HEK293 (cell line): ENCODE results near the gene RGS19.

Experiments
- CTCF ChIA-PET: fragments of 350-600 bp; formaldehyde crosslinking; extraction: SDS; loops from one replicate; lab custom pipeline; 2021; ENCODE audit warnings: antibody characterized with exemption; lab: Yijun Ruan, JAX
- POLR2A ChIA-PET: fragments of 300-600 bp; formaldehyde crosslinking; extraction: SDS; loops from one replicate; lab custom pipeline; 2020; ENCODE audit warnings: antibody characterized with exemption, inconsistent platforms; lab: Yijun Ruan, JAX
- H3K27ac ChIP-seq: fragments of 200-500 bp; sonication (Bioruptor generic); 2 replicates; pipeline ENCODE4 v1.5.1; 2014; ENCODE audit warnings: low read depth, low read length, control low read depth, inconsistent platforms; ENCODE audit errors: extremely low read depth
- H3K36me3 ChIP-seq, 2 experiments: fragments of 200-500 bp in 1 of 2; sonication (Bioruptor generic) in 1 of 2; 1 replicate in 1 of 2; 2 replicates in 1 of 2; pipeline ENCODE4 v1.5.1; 2014 to 2017; ENCODE audit warnings: inconsistent platforms in 2 of 2, low read length in 2 of 2; ENCODE audit not compliant: control insufficient read depth in 2 of 2, insufficient read depth in 1 of 2
- H3K4me1 ChIP-seq: fragments of 200-500 bp; sonication (Bioruptor generic); 2 replicates; pipeline ENCODE4 v1.5.1; 2014; ENCODE audit warnings: mild to moderate bottlenecking, low read length, inconsistent platforms; ENCODE audit not compliant: control insufficient read depth, insufficient read depth
- H3K4me3 ChIP-seq: 2 replicates; pipeline ENCODE4 v1.5.1; 2011; ENCODE audit warnings: low read depth, mild to moderate bottlenecking, control low read depth, low read length, moderate library complexity
- H3K9me3 ChIP-seq: fragments of 200-500 bp; sonication (Bioruptor generic); 2 replicates; pipeline ENCODE4 v1.5.1; 2014; ENCODE audit warnings: low read depth, low read length, inconsistent platforms; ENCODE audit not compliant: control insufficient read depth, insufficient read depth
- GLI4 ChIP-seq: fragments of 450-650 bp; formaldehyde crosslinking; IDR thresholded peaks from 2 replicates; pipeline ENCODE4 v1.5.1; 2016; ENCODE audit warnings: missing biosample characterization, missing genetic modification characterization
- GLIS1 ChIP-seq: fragments of 450-650 bp; formaldehyde crosslinking; IDR thresholded peaks from 2 replicates; pipeline ENCODE4 v1.5.1; 2016; ENCODE audit warnings: missing biosample characterization, missing genetic modification characterization
- KLF7 ChIP-seq: fragments of 450-650 bp; formaldehyde crosslinking; IDR thresholded peaks from 2 replicates; pipeline ENCODE4 v1.5.1; 2016; ENCODE audit warnings: missing biosample characterization, missing genetic modification characterization, borderline replicate concordance
- MEIS1 ChIP-seq: sonication (generic); formaldehyde crosslinking; IDR thresholded peaks from 2 replicates; pipeline ENCODE4 v1.8.1; 2022; ENCODE audit warnings: missing genetic modification reagents, mild to moderate bottlenecking, borderline replicate concordance
- SCRT2 ChIP-seq: fragments of 450-650 bp; formaldehyde crosslinking; IDR thresholded peaks from 2 replicates; pipeline ENCODE4 v1.5.1; 2016; ENCODE audit warnings: missing biosample characterization, missing genetic modification characterization
- ZBTB21 ChIP-seq: fragments of 450-650 bp; formaldehyde crosslinking; IDR thresholded peaks from 2 replicates; pipeline ENCODE4 v1.5.1; 2017; ENCODE audit warnings: missing biosample characterization, missing genetic modification characterization
- ZFHX2 ChIP-seq: fragments of 450-650 bp; formaldehyde crosslinking; conservative IDR thresholded peaks from 2 replicates; pipeline ENCODE4 v1.5.1; 2016; ENCODE audit warnings: missing biosample characterization, missing genetic modification characterization
- ZNF132 ChIP-seq: fragments of 450-650 bp; formaldehyde crosslinking; IDR thresholded peaks from 2 replicates; pipeline ENCODE4 v1.5.1; 2017; ENCODE audit warnings: missing biosample characterization, missing genetic modification characterization, borderline replicate concordance
- ZNF174 ChIP-seq: fragments of 450-650 bp; formaldehyde crosslinking; IDR thresholded peaks from 2 replicates; pipeline ENCODE4 v1.5.0; 2017; ENCODE audit warnings: missing biosample characterization, mild to moderate bottlenecking, missing genetic modification characterization
- ZNF19 ChIP-seq: fragments of 450-650 bp; formaldehyde crosslinking; IDR thresholded peaks from 2 replicates; pipeline ENCODE4; 2016; ENCODE audit warnings: missing biosample characterization, missing genetic modification characterization, low read depth
- ZNF302 ChIP-seq: fragments of 450-650 bp; formaldehyde crosslinking; IDR thresholded peaks from 2 replicates; pipeline ENCODE4 v1.5.1; 2016; ENCODE audit warnings: missing biosample characterization, missing genetic modification characterization, low read depth
- ZNF324 ChIP-seq: fragments of 450-650 bp; formaldehyde crosslinking; IDR thresholded peaks from 2 replicates; pipeline ENCODE4 v1.5.1; 2016; ENCODE audit warnings: missing biosample characterization, missing genetic modification characterization
- ZNF341 ChIP-seq: fragments of 450-650 bp; formaldehyde crosslinking; IDR thresholded peaks from 2 replicates; pipeline ENCODE4; 2016; ENCODE audit warnings: low read depth, missing biosample characterization, missing genetic modification characterization
- ZNF354C ChIP-seq: fragments of 450-650 bp; formaldehyde crosslinking; IDR thresholded peaks from 2 replicates; pipeline ENCODE4 v1.5.1; 2016; ENCODE audit warnings: missing biosample characterization, missing genetic modification characterization, low read depth, borderline replicate concordance
- ZNF394 ChIP-seq: fragments of 450-650 bp; formaldehyde crosslinking; IDR thresholded peaks from 2 replicates; pipeline ENCODE4 v1.5.1; 2016; ENCODE audit warnings: missing biosample characterization, missing genetic modification characterization, mild to moderate bottlenecking, moderate library complexity, borderline replicate concordance
- ZNF404 ChIP-seq: fragments of 450-650 bp; formaldehyde crosslinking; IDR thresholded peaks from 2 replicates; pipeline ENCODE4 v1.5.1; 2017; ENCODE audit warnings: missing biosample characterization, missing genetic modification characterization
- ZNF473 ChIP-seq: fragments of 450-650 bp; formaldehyde crosslinking; IDR thresholded peaks from 2 replicates; pipeline ENCODE4 v1.5.1; 2017; ENCODE audit warnings: missing biosample characterization, missing genetic modification characterization
- ZNF555 ChIP-seq: fragments of 450-650 bp; formaldehyde crosslinking; conservative IDR thresholded peaks from 2 replicates; pipeline ENCODE4 v1.5.1; 2017; ENCODE audit warnings: missing biosample characterization, mild to moderate bottlenecking, missing genetic modification characterization, inconsistent platforms
- ZNF596 ChIP-seq: fragments of 450-650 bp; IDR thresholded peaks from 2 replicates; pipeline ENCODE4 v1.5.0; 2018; ENCODE audit warnings: missing biosample characterization, mild to moderate bottlenecking, missing genetic modification characterization, moderate library complexity
- ZNF610 ChIP-seq: fragments of 450-650 bp; formaldehyde crosslinking; IDR thresholded peaks from 2 replicates; pipeline ENCODE4 v1.5.1; 2016; ENCODE audit warnings: missing biosample characterization, missing genetic modification characterization, borderline replicate concordance
- ZNF623 ChIP-seq: fragments of 450-650 bp; formaldehyde crosslinking; IDR thresholded peaks from 2 replicates; pipeline ENCODE4 v1.5.1; 2016; ENCODE audit warnings: missing biosample characterization, missing genetic modification characterization
- ZNF624 ChIP-seq: fragments of 450-650 bp; formaldehyde crosslinking; IDR thresholded peaks from 2 replicates; pipeline ENCODE4 v1.5.1; 2017; ENCODE audit warnings: missing biosample characterization, missing genetic modification characterization
- ZNF629 ChIP-seq: fragments of 450-650 bp; formaldehyde crosslinking; IDR thresholded peaks from 2 replicates; pipeline ENCODE4 v1.5.1; 2017; ENCODE audit warnings: missing biosample characterization, missing genetic modification characterization
- ZNF707 ChIP-seq: fragments of 450-650 bp; formaldehyde crosslinking; IDR thresholded peaks from 2 replicates; pipeline ENCODE4 v1.5.1; 2016; ENCODE audit warnings: missing biosample characterization, missing genetic modification characterization
- ZNF768 ChIP-seq: fragments of 450-650 bp; formaldehyde crosslinking; IDR thresholded peaks from 2 replicates; pipeline ENCODE4 v1.5.1; 2018; ENCODE audit warnings: missing biosample characterization, mild to moderate bottlenecking, missing genetic modification characterization
- ZNF785 ChIP-seq: fragments of 450-650 bp; formaldehyde crosslinking; IDR thresholded peaks from 2 replicates; pipeline ENCODE4 v1.5.1; 2016; ENCODE audit warnings: missing biosample characterization, missing genetic modification characterization
- ZNF843 ChIP-seq: fragments of 450-650 bp; formaldehyde crosslinking; IDR thresholded peaks from 2 replicates; pipeline ENCODE4 v1.5.1; 2016; ENCODE audit warnings: missing biosample characterization, missing genetic modification characterization
- TF ChIP-seq, protein P1 (sequence below): fragments of 450-650 bp; formaldehyde crosslinking; IDR thresholded peaks from 2 replicates; pipeline ENCODE4 v1.5.1; 2016; ENCODE audit warnings: missing biosample characterization, missing genetic modification characterization
- TF ChIP-seq, protein P2 (sequence below): fragments of 450-650 bp; formaldehyde crosslinking; IDR thresholded peaks from 2 replicates; pipeline ENCODE4 v1.5.1; 2016; ENCODE audit warnings: missing biosample characterization, missing genetic modification characterization

Gene RGS19

DNA sequence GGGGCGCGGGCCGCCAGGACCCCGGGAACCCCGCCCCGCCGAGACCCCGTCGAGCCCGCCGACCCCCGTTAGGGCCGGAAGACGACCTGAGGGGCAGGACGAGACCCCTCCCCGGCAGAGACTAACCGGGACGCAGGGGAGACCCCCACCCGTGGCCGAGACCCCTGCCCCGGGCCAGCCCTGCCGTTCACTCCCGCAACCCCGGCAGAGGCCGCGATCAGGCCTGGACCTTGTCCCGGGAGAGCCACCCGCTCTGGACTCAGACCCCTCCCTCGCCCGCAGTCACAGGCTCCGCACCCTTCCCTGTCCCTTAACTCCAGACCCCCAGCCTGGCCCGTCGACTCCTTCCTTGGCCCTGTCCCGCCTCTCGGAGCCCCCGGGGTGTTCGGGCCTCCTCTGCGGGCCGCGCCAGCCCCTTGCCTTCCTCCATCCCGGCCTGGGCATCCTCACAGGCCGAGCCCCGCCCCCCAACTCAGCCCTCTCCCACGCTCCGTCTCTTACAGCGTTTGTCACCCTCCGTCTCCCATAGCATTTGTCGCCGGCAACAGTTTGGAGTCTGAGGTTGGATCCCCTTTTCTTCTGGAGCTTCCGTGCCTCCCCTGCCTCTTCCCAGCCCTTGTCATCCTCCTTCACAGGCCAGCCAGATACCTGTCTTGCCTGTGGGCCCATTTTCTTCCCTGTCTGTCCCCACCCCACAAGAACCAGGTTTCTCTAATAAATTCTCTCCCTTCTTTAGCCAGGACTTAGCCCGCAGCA, 15.8 kb downstream of the RGS19 start (continued):
- TF ChIP-seq ZNF768 (tag by site-specific recombination) (no peak), ZNF623 (tag by site-specific recombination) (no peak), ZNF596 (no peak), ZNF341 (no peak), GLIS1 (tag by site-specific recombination) (peak; percentile 64; the same call in 1 of the 2 replicates), ZNF843 (no peak), ZNF324 (no peak), ZNF629 (tag by site-specific recombination) (no peak), MEIS1 (CRISPR knock-in tag) (no peak), ZNF354C (tag by site-specific recombination) (no peak), ZNF174 (tag by site-specific recombination) (no peak), SCRT2 (tag by site-specific recombination) (peak; percentile 80), ZBTB21 (no peak), ZNF473 (tag by site-specific recombination) (no peak)

DNA sequence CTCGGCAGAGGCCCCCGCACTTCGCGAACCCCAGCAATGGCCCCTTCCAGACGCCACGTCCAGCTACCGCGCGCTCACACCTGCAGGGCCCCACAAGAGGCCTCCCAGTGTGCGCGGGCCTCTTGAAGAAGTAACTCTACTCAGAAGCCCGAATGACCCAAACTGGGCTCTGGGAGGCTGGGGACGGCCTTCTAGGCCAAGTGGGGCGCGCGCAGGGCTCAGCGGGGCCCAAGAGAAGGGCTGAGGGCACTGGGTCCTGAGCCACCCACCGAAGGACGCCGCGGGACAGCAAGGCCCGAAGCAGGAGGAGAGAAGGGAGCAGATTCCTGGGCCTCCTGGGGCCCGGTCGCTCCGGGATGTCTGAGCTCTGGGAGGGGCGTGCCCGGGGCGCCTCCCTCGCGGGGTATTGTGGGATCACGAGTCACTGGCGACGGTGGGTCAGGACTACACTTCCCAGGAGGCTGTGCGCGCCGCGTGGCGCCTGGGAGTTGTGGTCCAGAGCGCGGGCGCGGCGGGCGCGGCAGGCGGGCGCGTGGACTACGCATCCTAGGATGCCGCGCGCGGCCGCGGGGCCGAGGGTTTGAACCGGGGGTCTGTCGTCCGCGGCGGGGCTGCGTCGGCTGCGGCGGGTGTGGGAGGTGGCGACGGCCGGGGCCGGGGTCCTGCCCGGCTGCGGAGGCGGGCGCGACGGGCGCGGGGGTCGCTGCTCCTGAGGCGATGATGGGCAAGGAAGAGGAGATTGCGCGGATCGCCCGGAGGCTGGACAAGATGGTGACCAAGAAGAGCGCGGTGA, 16.5 kb downstream of the RGS19 start, which contains the start of gene TCEA2:
Gene TCEA2 (plus strand): TSS at position 603 of the 793 bp plus-strand sequence. CDS start 115 bp downstream, at position 718.
- Histone ChIP-seq H3K4me1 (no peaks in the 10 kb centered on the region), H3K9me3 (no peaks in the 10 kb centered on the region), H3K27ac (peak within 1 kb of the TSS; percentile 79), H3K4me3 (peak within 1 kb of the TSS; percentile 80), H3K36me3 (no peaks in the 10 kb centered on the region)
- ChIA-PET POLR2A (interaction anchor here (0.6 to 1.5 kb wide), 13 partner anchors 9 to 421 kb away, joined by 3 to 16 read pairs (median 5); partner anchors contain the start of genes OPRL1, PRPF6, RGS19 and SAMD10), CTCF (interaction anchor here (0.6 to 1.5 kb wide), 7 partner anchors 8 to 299 kb away, joined by 3 to 5 read pairs (median 4); partner anchors contain the start of gene PRPF6)
- TF ChIP-seq ZNF302 (tag by site-specific recombination) (no peak), ZNF354C (tag by site-specific recombination) (no peak), ZNF404 (no peak), ZNF610 (tag by site-specific recombination) (no peak), ZNF624 (tag by site-specific recombination) (no peak), GLI4 (tag by site-specific recombination) (no peak), ZNF132 (tag by site-specific recombination) (no peak), ZFHX2 (no peak; the same call in 1 of the 2 replicates), ZNF785 (tag by site-specific recombination) (no peak), ZNF394 (tag by site-specific recombination) (no peak; the same call in 1 of the 2 replicates), ZNF19 (no peak), ZNF707 (tag by site-specific recombination) (no peak), KLF7 (tag by site-specific recombination) (peak; percentile 76; the same call in 1 of the 2 replicates), ZNF555 (no peak)
- TF ChIP-seq, protein P1, sequence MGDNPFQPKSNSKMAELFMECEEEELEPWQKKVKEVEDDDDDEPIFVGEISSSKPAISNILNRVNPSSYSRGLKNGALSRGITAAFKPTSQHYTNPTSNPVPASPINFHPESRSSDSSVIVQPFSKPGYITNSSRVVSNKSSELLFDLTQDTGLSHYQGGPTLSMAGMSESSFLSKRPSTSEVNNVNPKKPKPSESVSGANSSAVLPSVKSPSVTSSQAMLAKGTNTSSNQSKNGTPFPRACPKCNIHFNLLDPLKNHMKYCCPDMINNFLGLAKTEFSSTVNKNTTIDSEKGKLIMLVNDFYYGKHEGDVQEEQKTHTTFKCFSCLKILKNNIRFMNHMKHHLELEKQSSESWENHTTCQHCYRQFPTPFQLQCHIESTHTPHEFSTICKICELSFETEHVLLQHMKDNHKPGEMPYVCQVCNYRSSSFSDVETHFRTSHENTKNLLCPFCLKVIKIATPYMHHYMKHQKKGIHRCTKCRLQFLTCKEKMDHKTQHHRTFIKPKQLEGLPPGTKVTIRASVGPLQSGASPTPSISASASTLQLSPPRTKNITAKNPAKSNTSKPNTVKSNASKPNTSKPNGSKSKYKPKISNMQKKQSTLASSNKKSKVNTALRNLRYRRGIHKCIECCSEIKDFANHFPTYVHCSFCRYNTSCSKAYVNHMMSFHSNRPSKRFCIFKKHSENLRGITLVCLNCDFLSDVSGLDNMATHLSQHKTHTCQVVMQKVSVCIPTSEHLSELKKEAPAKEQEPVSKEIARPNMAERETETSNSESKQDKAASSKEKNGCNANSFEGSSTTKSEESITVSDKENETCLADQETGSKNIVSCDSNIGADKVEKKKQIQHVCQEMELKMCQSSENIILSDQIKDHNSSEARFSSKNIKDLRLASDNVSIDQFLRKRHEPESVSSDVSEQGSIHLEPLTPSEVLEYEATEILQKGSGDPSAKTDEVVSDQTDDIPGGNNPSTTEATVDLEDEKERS (tag by site-specific recombination) = no peak
- TF ChIP-seq, protein P2, sequence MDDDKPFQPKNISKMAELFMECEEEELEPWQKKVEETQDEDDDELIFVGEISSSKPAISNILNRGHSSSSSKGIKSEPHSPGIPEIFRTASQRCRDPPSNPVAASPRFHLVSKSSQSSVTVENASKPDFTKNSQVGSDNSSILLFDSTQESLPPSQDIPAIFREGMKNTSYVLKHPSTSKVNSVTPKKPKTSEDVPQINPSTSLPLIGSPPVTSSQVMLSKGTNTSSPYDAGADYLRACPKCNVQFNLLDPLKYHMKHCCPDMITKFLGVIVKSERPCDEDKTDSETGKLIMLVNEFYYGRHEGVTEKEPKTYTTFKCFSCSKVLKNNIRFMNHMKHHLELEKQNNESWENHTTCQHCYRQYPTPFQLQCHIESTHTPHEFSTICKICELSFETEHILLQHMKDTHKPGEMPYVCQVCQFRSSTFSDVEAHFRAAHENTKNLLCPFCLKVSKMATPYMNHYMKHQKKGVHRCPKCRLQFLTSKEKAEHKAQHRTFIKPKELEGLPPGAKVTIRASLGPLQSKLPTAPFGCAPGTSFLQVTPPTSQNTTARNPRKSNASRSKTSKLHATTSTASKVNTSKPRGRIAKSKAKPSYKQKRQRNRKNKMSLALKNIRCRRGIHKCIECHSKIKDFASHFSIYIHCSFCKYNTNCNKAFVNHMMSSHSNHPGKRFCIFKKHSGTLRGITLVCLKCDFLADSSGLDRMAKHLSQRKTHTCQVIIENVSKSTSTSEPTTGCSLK = no peak
